GM18873 (cell line): ENCODE data around the gene MAGEB4.
"Not testable (repeated sequence)": the region's sequence is repeated elsewhere in the genome, so short reads cannot be mapped to it uniquely, and the experiment has no call there.

Experiments
- ATAC-seq: cut with Tn5 transposase; IDR thresholded peaks from one replicate; pipeline ENCODE4 v1.9.1; 2021; ENCODE audit warnings: mild to moderate bottlenecking, moderate library complexity, moderate number of reproducible peaks; ENCODE audit not compliant: unreplicated experiment, low FRiP score

MAGEB4 gene

GRCh38 chrX:30241724-30242415, at the start of gene MAGEB4:
MAGEB4 (plus strand) TSS chrX:30242000; CDS start chrX:30242136, 136 bp downstream.
- ATAC-seq = no peak

- not testable (repeated sequence) for ATAC-seq
Measured at GRCh38 chrX:30193910-30194309, 47.9 kb upstream of the MAGEB4 start.

GRCh38 chrX:30196322-30196721, 45.5 kb upstream of the MAGEB4 start:
- no peak for ATAC-seq

- ATAC-seq = no peak
Measured at GRCh38 chrX:30212172-30212571, 29.6 kb upstream of the MAGEB4 start.

- ATAC-seq = no peak
Measured at GRCh38 chrX:30215357-30215843, 26.4 kb upstream of the MAGEB4 start, which contains the start of gene MAGEB2. MAGEB2 (plus strand) TSS chrX:30215563; CDS start chrX:30218581, 3,018 bp downstream.

- ATAC-seq = no peak
Measured at GRCh38 chrX:30217465-30217864, 24.3 kb upstream of the MAGEB4 start.

GRCh38 chrX:30219372-30219771, 22.4 kb upstream of the MAGEB4 start:
- ATAC-seq = no peak

GRCh38 chrX:30220661-30221060, 21.1 kb upstream of the MAGEB4 start:
- no peak for ATAC-seq

GRCh38 chrX:30224536-30224935, 17.3 kb upstream of the MAGEB4 start:
- ATAC-seq = no peak

GRCh38 chrX:30228526-30228925, 13.3 kb upstream of the MAGEB4 start:
- ATAC-seq = no peak

- ATAC-seq = no peak
Measured at GRCh38 chrX:30230395-30230794, 11.4 kb upstream of the MAGEB4 start, which contains the start of gene MAGEB3. MAGEB3 (plus strand) TSS chrX:30230657; CDS start chrX:30235925, 5,268 bp downstream.

- no peak for ATAC-seq
Measured at GRCh38 chrX:30246769-30247489, 5.1 kb downstream of the MAGEB4 start, which contains the start of gene MAGEB1. MAGEB1 (plus strand) TSS chrX:30247146; CDS start chrX:30250494, 3,348 bp downstream.

- no peak for ATAC-seq
Measured at GRCh38 chrX:30248854-30249253, 7.1 kb downstream of the MAGEB4 start.

GRCh38 chrX:30253257-30253656, 11.5 kb downstream of the MAGEB4 start:
- no peak for ATAC-seq

- ATAC-seq = no peak
Measured at GRCh38 chrX:30259927-30260326, 18.1 kb downstream of the MAGEB4 start.

- no peak for ATAC-seq
Measured at GRCh38 chrX:30261012-30261411, 19.2 kb downstream of the MAGEB4 start.

GRCh38 chrX:30262763-30263162, 21.0 kb downstream of the MAGEB4 start:
- ATAC-seq = no peak

- no peak for ATAC-seq
Measured at GRCh38 chrX:30270639-30271038, 28.8 kb downstream of the MAGEB4 start.

- no peak for ATAC-seq
Measured at GRCh38 chrX:30275498-30275897, 33.7 kb downstream of the MAGEB4 start.

GRCh38 chrX:30278365-30278764, 36.6 kb downstream of the MAGEB4 start:
- no peak for ATAC-seq

- ATAC-seq = no peak
Measured at GRCh38 chrX:30280428-30280827, 38.6 kb downstream of the MAGEB4 start.
